Kidney epithelial cell (primary cell): ENCODE measurements around the gene DCLK3. TPM values are rescaled to one million over a fixed set of nuclear protein-coding genes. Genes with fewer than 3 reads are reported as not detected.

ENCODE experiments used
- DNase-seq: peaks from one replicate; pipeline ENCODE4 v3.0.0-alpha.2; 2010; ENCODE audit warnings: low read depth
- H3K27me3 ChIP-seq: 2 replicates; pipeline ENCODE4 v1.6.0; 2011; ENCODE audit warnings: low read length; ENCODE audit not compliant: control insufficient read depth, insufficient read depth
- H3K36me3 ChIP-seq: 2 replicates; pipeline ENCODE4 v1.5.1; 2011; ENCODE audit warnings: low read length; ENCODE audit not compliant: control insufficient read depth, insufficient read depth
- H3K4me3 ChIP-seq: 2 replicates; pipeline ENCODE4 v1.5.1; 2011; ENCODE audit warnings: low read depth, mild to moderate bottlenecking, control low read depth, low read length
- total RNA-seq: library from RNA; depleted of rRNA; stranded (reverse); fragments of >200 nt; gene quantifications from 2 replicates; pipeline ENCODE4 v1.2.3, GENCODE V29; 2015
- TF ChIP-seq, protein P1 (sequence below): IDR thresholded peaks from 2 replicates; pipeline ENCODE4 v1.5.1; 2011; ENCODE audit warnings: mild to moderate bottlenecking, moderate library complexity, low read length, control low read depth, inconsistent platforms; ENCODE audit not compliant: insufficient read depth, poor library complexity, severe bottlenecking

The DCLK3 gene
- total RNA-seq, 1 donor from 2014 or later, result 0.04 TPM

DNA sequence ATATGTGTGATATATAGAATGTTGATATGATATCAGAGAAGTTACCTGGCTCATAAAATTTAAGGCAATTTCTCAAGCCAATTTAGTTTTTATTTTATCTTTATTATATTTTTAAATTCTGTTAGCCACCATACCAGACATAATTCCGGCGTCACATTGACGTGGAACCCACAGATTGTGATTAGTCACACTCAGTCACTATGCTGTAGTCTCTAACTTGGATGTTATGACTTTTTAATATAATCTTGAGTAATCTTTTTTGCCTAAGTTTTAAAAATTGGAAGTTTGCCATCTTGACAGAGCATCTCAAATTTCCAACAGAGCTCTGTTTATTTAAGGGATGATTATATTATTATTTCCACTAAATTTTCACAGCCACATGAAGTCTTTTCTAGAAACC, 9.7 kb upstream of the DCLK3 start:
- Histone ChIP-seq H3K36me3 (no peaks in the 10 kb centered on the region), H3K27me3 (no peaks in the 10 kb centered on the region), H3K4me3 (no peak overlapping the region)
- DNase-seq, result no peak
- TF ChIP-seq, protein P1, sequence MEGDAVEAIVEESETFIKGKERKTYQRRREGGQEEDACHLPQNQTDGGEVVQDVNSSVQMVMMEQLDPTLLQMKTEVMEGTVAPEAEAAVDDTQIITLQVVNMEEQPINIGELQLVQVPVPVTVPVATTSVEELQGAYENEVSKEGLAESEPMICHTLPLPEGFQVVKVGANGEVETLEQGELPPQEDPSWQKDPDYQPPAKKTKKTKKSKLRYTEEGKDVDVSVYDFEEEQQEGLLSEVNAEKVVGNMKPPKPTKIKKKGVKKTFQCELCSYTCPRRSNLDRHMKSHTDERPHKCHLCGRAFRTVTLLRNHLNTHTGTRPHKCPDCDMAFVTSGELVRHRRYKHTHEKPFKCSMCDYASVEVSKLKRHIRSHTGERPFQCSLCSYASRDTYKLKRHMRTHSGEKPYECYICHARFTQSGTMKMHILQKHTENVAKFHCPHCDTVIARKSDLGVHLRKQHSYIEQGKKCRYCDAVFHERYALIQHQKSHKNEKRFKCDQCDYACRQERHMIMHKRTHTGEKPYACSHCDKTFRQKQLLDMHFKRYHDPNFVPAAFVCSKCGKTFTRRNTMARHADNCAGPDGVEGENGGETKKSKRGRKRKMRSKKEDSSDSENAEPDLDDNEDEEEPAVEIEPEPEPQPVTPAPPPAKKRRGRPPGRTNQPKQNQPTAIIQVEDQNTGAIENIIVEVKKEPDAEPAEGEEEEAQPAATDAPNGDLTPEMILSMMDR, result no peak

DNA sequence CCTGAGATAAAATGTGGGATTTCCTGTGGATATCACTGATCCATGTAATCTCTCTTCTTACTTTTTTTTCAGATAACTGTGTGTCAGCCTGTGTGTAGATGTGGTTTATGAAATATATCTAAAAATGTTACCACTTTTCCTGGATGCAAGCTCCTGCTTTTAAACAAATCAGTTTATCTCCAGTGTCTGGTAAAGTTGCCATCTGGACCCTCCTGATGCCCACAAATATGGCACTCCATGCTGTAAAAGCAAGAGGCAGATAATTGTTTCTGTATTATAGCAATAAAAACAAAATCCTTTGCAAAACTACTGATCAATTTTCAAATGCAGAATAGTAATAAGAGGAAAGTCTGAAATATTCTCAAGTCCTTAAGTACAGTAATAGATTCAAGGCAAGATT, 7.6 kb upstream of the DCLK3 start:
- no peak overlapping the region for H3K4me3 ChIP-seq
- DNase-seq, result no peak
- TF ChIP-seq, protein P1, result no peak
- H3K27me3 ChIP-seq, result no peaks in the 10 kb centered on the region
- no peaks in the 10 kb centered on the region for H3K36me3 ChIP-seq

DNA sequence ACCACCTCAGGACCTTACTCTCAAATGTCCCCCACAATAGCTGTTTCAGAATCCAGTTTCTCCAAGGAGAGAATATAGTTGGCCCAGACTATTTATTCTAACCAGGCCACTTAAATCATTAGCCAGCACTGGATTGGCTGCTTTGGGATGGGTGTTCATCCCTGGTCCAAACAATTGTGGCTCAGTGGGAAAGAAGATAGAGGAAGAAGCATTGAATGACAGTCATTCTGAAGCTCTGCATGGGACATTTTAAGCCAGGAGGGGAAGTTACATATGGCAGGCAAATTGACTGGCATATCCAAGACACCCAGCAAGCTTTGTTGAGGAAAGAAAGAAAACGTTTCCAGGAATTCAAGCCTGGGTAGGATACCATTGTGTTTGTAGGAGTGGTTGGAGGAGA, 5.6 kb upstream of the DCLK3 start:
- Histone ChIP-seq H3K27me3 (peaks cover 5% of the 10 kb centered on the region), H3K36me3 (no peaks in the 10 kb centered on the region), H3K4me3 (no peak overlapping the region)
- no peak for DNase-seq
- TF ChIP-seq, protein P1, result no peak

DNA sequence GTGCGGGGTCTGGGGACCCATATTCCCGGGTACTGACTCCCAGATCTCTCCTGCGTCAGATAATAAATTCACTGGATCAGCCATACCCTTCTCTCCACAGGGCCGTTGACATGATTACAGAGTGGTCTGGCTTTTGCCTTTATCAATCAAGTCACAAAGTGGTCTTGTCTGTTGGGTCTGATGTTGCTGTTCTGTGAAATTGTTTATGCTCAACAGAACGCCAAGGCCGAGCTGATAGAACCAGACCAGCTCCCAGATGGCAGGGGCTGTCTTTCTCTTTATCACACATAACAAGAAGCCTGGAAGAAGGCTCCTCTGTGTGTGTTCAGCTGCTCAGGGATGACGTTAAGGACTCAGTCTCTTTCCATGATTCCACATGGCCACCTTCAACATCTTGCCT, 751 bp upstream of the DCLK3 start:
- peaks cover 26% of the 10 kb centered on the region for H3K27me3 ChIP-seq
- TF ChIP-seq, protein P1, result no peak
- no peak overlapping the region for H3K4me3 ChIP-seq
- H3K36me3 ChIP-seq, result no peaks in the 10 kb centered on the region
- DNase-seq, result no peak

DNA sequence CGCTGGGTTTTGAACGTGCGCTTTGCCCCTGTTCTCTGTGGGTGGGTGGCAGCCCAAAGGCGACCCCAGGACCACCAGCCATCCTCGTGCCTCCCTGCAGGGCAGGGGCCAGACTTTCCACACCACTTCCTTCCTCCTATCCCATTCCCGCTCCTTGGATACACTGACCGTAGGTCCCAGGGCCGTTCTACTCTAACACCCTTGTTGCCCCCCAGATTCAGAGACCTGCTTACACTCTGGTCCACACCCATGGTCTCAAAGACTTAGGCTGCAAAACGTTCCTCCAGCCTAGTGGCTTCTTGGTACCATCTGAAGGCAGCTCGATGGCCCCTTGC, 318 bp upstream of the DCLK3 start:
- TF ChIP-seq, protein P1, result no peak
- H3K27me3 ChIP-seq, result peaks cover 26% of the 10 kb centered on the region
- no peak overlapping the region for H3K4me3 ChIP-seq
- H3K36me3 ChIP-seq, result no peaks in the 10 kb centered on the region
- DNase-seq, result no peak

DNA sequence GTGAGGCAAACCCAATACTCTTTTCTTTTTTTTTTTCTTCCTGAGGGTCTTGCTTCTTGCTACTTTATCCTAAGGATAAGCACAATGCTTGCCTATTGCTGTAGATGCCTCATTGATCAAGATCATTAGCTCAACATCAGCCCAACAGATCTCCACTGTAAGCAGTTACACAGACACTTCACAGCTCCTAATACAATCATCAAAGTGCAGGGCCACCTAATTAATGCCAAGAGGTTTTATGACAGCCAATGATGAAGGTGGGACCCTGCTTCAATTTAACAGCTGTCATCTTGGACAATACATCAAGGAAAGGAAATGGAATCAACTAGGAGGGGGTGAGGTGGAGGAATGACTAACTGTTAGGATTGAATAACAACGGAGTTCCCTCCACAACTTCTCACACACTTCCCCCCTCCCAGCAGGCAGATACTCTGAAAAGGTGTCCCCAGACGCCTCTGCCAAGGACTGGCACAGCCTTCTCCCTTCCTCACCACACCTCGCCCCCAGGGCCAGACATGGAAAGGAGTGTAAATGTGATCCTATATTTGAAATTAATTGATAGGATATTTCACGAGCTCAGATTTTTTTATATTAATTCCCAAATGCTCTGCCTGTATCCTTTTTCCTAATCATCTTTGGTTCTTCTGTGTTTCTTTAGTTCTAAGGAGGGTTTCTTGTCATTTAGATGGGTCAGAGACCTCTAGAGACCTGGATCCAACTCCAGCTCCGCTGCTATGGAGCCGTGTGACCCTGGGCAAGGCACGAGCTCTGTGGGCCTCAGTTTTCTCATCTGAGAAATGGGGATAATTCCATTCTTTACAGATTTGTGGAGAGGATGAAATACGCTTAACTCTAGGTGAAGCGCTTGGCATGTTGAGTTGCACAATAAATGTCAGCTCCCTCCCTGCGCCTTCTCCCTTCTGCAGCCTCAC, 1.2 kb downstream of the DCLK3 start:
- Histone ChIP-seq H3K36me3 (no peaks in the 10 kb centered on the region), H3K4me3 (no peak overlapping the region), H3K27me3 (peaks cover 26% of the 10 kb centered on the region)
- DNase-seq, result no peak
- TF ChIP-seq, protein P1, result no peak
